Osteocyte (in vitro differentiated cells): ENCODE data around the gene TMEM145. TPM values are rescaled to one million over a fixed set of nuclear protein-coding genes. Genes with fewer than 3 reads are reported as not detected.
"Not testable (repeated sequence)": the region's sequence is repeated elsewhere in the genome, so short reads cannot be mapped to it uniquely, and the experiment has no call there.

Experiments used
- DNase-seq: peaks from one replicate; pipeline ENCODE4 v3.0.0; 2021; ENCODE audit warnings: mixed read lengths; ENCODE audit not compliant: unreplicated experiment; ENCODE audit errors: extremely low spot score
- H3K27ac Mint-ChIP-seq: one replicate; pipeline ENCODE4 v1.8.0; 2021; ENCODE audit warnings: mild to moderate bottlenecking, mixed read lengths; ENCODE audit not compliant: unreplicated experiment
- H3K27me3 Mint-ChIP-seq: one replicate; pipeline ENCODE4 v1.8.0; 2021; ENCODE audit warnings: mixed read lengths; ENCODE audit not compliant: unreplicated experiment
- H3K36me3 Mint-ChIP-seq: one replicate; pipeline ENCODE4 v1.8.0; 2021; ENCODE audit warnings: mixed read lengths; ENCODE audit not compliant: unreplicated experiment
- H3K4me1 Mint-ChIP-seq: one replicate; pipeline ENCODE4 v1.8.0; 2021; ENCODE audit warnings: mixed read lengths; ENCODE audit not compliant: unreplicated experiment
- H3K4me3 Mint-ChIP-seq: one replicate; pipeline ENCODE4 v1.8.0; 2021; ENCODE audit warnings: mild to moderate bottlenecking, moderate library complexity, mixed read lengths; ENCODE audit not compliant: unreplicated experiment
- H3K9me3 Mint-ChIP-seq: one replicate; pipeline ENCODE4 v1.8.0; 2021; ENCODE audit warnings: mixed read lengths; ENCODE audit not compliant: unreplicated experiment
- total RNA-seq: library from RNA; stranded (reverse); gene quantifications from 2 replicates; pipeline ENCODE4 v1.2.1, GENCODE V29; 2021
- TF ChIP-seq, protein P1 (sequence below): fragments of 200-600 bp; sonication (generic); IDR thresholded peaks from 2 replicates; pipeline ENCODE4 v1.5.0; 2021; ENCODE audit warnings: antibody characterized with exemption, mild to moderate bottlenecking, moderate library complexity

Gene TMEM145
- total RNA-seq, 1 donor from 2014 or later: 0.78 TPM

DNA sequence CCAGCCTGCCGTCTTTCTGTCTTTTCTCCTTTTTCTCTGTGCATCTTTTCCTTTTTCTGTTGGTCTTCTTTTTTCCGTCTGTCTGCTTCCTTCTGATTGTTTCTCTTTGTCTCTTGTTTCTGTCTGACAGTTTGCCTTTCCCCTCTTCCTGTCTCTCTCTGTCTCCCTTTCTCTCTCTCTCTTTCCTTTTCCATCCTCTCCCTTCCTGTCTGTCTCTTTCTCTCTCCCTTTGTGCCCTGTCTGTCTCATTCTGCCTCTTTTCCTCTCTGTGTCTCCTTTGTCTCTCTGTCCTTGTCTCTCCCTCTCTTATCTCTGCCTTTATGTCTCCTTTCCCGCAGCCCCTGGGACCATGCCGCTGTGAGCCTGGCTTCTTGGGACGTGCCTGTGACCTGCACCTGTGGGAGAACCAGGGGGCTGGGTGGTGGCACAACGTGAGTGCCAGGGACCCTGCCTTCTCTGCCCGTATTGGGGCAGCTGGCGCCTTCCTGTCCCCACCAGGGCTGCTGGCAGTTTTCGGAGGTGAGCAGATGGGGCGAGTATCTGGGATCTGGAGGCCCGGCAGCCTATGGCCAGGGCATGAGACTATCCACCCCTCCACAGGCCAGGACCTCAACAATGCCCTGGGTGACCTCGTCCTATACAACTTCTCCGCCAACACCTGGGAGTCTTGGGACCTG, 21.7 kb downstream of the TMEM145 start:
- no peaks in the 10 kb centered on the region for H3K9me3 Mint-ChIP-seq
- no peak overlapping the region for H3K4me3 Mint-ChIP-seq
- no peak overlapping the region for H3K27ac Mint-ChIP-seq

DNA sequence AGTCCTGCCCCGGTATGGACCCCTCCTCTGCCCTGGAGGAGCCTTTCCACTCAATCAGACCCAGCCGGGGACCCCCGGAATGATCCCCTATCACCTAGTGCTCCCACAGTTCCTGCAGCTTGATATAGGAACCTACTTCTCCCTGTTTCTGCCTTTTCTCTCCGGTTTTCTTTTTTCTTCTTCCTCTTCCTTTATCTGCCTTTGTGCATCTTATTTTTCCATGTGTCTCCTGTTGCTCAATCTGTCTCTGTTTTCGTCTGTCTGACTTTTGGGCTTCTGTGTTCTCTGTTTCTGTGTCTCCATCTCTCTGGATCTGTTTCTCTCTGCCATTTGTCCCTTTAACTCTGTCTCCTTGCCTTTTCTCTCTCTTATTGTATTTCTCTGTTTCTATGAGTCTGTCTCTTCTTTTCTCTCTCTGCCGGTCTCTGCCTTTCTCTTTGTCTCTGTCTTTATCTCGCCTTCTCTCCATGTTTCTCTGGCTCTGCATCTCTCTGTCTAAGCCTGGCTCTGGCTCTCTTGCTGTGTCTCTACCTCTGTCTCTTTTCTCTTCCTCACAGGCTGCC, 22.3 kb downstream of the TMEM145 start:
- H3K4me3 Mint-ChIP-seq: no peak overlapping the region
- peaks cover 2% of the 10 kb centered on the region for H3K4me1 Mint-ChIP-seq
- H3K9me3 Mint-ChIP-seq: no peaks in the 10 kb centered on the region
- H3K27me3 Mint-ChIP-seq: no peaks in the 10 kb centered on the region
- DNase-seq: no peak
- TF ChIP-seq, protein P1, sequence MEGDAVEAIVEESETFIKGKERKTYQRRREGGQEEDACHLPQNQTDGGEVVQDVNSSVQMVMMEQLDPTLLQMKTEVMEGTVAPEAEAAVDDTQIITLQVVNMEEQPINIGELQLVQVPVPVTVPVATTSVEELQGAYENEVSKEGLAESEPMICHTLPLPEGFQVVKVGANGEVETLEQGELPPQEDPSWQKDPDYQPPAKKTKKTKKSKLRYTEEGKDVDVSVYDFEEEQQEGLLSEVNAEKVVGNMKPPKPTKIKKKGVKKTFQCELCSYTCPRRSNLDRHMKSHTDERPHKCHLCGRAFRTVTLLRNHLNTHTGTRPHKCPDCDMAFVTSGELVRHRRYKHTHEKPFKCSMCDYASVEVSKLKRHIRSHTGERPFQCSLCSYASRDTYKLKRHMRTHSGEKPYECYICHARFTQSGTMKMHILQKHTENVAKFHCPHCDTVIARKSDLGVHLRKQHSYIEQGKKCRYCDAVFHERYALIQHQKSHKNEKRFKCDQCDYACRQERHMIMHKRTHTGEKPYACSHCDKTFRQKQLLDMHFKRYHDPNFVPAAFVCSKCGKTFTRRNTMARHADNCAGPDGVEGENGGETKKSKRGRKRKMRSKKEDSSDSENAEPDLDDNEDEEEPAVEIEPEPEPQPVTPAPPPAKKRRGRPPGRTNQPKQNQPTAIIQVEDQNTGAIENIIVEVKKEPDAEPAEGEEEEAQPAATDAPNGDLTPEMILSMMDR: no peak
- peaks cover 6% of the 10 kb centered on the region for H3K36me3 Mint-ChIP-seq
- H3K27ac Mint-ChIP-seq: no peak overlapping the region

More for the DNA sequence above, 21.7 kb downstream of the TMEM145 start:
- no peak for DNase-seq
- peaks cover 6% of the 10 kb centered on the region for H3K36me3 Mint-ChIP-seq
- H3K4me1 Mint-ChIP-seq: peaks cover 7% of the 10 kb centered on the region
- TF ChIP-seq, protein P1: no peak
- no peaks in the 10 kb centered on the region for H3K27me3 Mint-ChIP-seq

DNA sequence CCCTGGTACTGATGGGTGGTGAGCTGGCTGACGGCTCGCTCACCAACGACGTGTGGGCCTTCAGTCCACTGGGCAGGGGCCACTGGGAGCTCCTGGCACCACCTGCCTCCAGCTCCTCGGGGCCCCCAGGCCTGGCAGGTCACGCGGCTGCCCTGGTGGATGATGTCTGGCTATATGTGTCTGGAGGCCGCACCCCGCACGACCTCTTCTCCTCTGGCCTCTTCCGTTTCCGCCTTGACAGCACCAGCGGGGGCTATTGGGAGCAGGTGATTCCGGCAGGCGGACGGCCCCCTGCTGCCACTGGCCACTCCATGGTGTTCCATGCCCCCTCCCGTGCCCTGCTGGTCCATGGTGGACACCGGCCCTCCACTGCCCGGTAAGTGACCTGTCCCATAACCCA, 22.9 kb downstream of the TMEM145 start:
- Mint-ChIP-seq H3K9me3 (no peaks in the 10 kb centered on the region), H3K27me3 (no peaks in the 10 kb centered on the region), H3K4me3 (no peak overlapping the region), H3K4me1 (no peaks in the 10 kb centered on the region), H3K27ac (no peak overlapping the region), H3K36me3 (peaks cover 6% of the 10 kb centered on the region)
- TF ChIP-seq, protein P1: no peak
- no peak for DNase-seq

DNA sequence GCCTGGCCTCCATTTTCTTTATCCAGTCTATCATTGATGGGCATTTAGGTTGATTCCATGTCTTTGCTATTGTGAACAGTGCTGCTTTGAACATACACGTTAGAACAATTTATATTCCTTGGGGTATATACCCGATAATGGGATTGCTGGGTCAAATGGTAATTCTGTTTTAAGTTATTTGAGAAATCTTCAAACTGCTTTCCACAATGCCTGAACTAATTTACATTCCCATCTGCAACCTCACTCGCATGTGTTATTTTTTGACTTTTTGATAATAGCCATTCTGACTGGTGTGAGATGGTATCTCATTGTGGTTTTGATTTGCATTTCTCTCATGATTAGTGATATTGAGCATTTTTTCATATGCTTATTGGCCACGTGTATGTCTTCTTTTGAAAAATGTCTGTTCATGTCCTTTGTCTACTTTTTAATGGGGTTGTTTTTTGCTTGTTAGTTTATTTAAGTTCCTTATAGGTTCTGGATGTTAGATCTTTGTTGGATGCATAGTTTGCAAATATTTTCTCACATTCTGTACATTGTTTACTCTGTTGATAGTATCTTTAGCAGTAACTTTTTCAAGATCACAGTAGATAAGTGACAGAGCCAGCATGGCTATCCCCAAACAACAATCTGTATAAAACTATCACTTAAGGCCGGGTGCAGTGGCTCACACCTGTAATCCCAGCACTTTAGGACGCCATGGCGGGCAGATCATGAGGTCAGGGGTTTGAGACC, 26.2 kb downstream of the TMEM145 start:
- not testable (repeated sequence) for H3K9me3 Mint-ChIP-seq, H3K36me3 Mint-ChIP-seq, H3K4me1 Mint-ChIP-seq, H3K27ac Mint-ChIP-seq, DNase-seq, H3K4me3 Mint-ChIP-seq, H3K27me3 Mint-ChIP-seq

DNA sequence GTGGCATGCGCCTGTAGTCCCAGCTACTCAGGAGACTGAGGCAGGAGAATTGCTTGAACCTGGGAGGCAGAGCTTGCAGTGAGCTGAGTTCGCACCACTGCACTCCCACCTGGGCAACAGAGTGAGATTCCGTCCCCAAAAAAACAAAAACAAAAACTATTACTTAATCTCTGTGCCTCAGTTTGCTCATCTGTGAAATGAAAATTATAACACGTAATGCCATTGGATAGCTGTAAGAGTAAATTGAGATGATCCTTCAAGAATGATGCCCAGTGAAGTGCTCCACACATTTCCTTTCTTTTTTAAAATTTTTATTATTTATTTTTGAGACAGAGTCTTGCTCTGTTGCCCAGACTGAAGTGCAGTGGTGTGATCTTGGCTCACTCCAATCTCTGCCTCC, 26.8 kb downstream of the TMEM145 start:
- not testable (repeated sequence) for DNase-seq, H3K27me3 Mint-ChIP-seq

More for the DNA sequence above, 26.8 kb downstream of the TMEM145 start:
- H3K36me3 Mint-ChIP-seq: peaks cover 13% of the 10 kb centered on the region
- H3K9me3 Mint-ChIP-seq, H3K4me1 Mint-ChIP-seq, H3K4me3 Mint-ChIP-seq, H3K27ac Mint-ChIP-seq: not testable (repeated sequence)
